Activated effector memory CD4-positive, alpha-beta T cell treated with anti-CD3 and anti-CD28 coated beads, Interleukin-2, amount 50 U/mL, for 16 hours (primary cell): Measurements from ENCODE around the gene BSG.
"Not testable (repeated sequence)": the region's sequence is repeated elsewhere in the genome, so short reads cannot be mapped to it uniquely, and the experiment has no call there.

Source experiments
- DNase-seq: peaks from one replicate; pipeline ENCODE4 v3.0.0-alpha.2; 2020

BSG gene

GRCh38 chr19:572743-573518, 535 bp downstream of the BSG start:
- no peak for DNase-seq

GRCh38 chr19:573519-573825, 1.1 kb downstream of the BSG start:
- DNase-seq = no peak

GRCh38 chr19:574658-575526, 2.5 kb downstream of the BSG start:
- DNase-seq = no peak

GRCh38 chr19:575527-576506, 3.4 kb downstream of the BSG start:
- DNase-seq = no peak

GRCh38 chr19:576768-577438, 4.5 kb downstream of the BSG start:
- DNase-seq = no peak

GRCh38 chr19:577439-578392, 5.3 kb downstream of the BSG start:
- no peak for DNase-seq

- DNase-seq = no peak
Observed at GRCh38 chr19:579111-579841, 6.9 kb downstream of the BSG start.

GRCh38 chr19:579842-580155, 7.4 kb downstream of the BSG start:
- DNase-seq = no peak

GRCh38 chr19:580274-580835, 8.0 kb downstream of the BSG start:
- DNase-seq = no peak

GRCh38 chr19:581399-582111, 9.2 kb downstream of the BSG start:
- no peak for DNase-seq

GRCh38 chr19:582497-583197, 10.3 kb downstream of the BSG start:
- DNase-seq = no peak

GRCh38 chr19:583198-583967, 11.0 kb downstream of the BSG start:
- no peak for DNase-seq

GRCh38 chr19:583968-584239, 11.5 kb downstream of the BSG start:
- DNase-seq = no peak

GRCh38 chr19:584240-585001, 12.0 kb downstream of the BSG start:
- peak; percentile 89 for DNase-seq

- not testable (repeated sequence) for DNase-seq
Observed at GRCh38 chr19:585146-585545, 12.8 kb downstream of the BSG start.

- DNase-seq = no peak
Observed at GRCh38 chr19:585551-586110, 13.2 kb downstream of the BSG start.

GRCh38 chr19:588093-588740, 15.8 kb downstream of the BSG start:
- peak; percentile 86 for DNase-seq
